Fibroblast of lung (primary cell): ENCODE data around the gene MS4A8. TPM values are rescaled to one million over a fixed set of nuclear protein-coding genes. Genes with fewer than 3 reads are reported as not detected.
A peak's percentile ranks its signal among the peaks of the same experiment; 100 is the strongest.
"Not testable (repeated sequence)": the region's sequence is repeated elsewhere in the genome, so short reads cannot be mapped to it uniquely, and the experiment has no call there.

ENCODE experiments used
- DNase-seq, 2 donors: peaks; one replicate each; pipeline versions ENCODE4 v3.0.0 to v3.0.0-alpha.2; 2010; ENCODE audit warnings: low read depth in 2 of 2
- H2AFZ ChIP-seq: 2 replicates; pipeline ENCODE4 v1.5.1; 2012; ENCODE audit warnings: low read length, control low read depth, inconsistent platforms
- H3K27ac ChIP-seq: 2 replicates; pipeline ENCODE4 v1.5.1; 2011; ENCODE audit warnings: low read length, control low read depth; ENCODE audit not compliant: insufficient read depth
- H3K27me3 ChIP-seq: 2 replicates; pipeline ENCODE4 v1.5.1; 2011; ENCODE audit warnings: mild to moderate bottlenecking, low read length; ENCODE audit not compliant: control insufficient read depth, insufficient read depth
- H3K36me3 ChIP-seq: 2 replicates; pipeline ENCODE4 v1.5.1; 2011; ENCODE audit warnings: low read length; ENCODE audit not compliant: control insufficient read depth, insufficient read depth
- H3K4me1 ChIP-seq: 2 replicates; pipeline ENCODE4 v1.5.1; 2011; ENCODE audit warnings: low read length; ENCODE audit not compliant: control insufficient read depth, insufficient read depth; ENCODE audit errors: extremely low read depth
- H3K4me2 ChIP-seq: 2 replicates; pipeline ENCODE4 v1.5.1; 2011; ENCODE audit warnings: low read length, control low read depth; ENCODE audit not compliant: insufficient read depth; ENCODE audit errors: extremely low read depth
- H3K4me3 ChIP-seq, 4 experiments: fragments of 200-600 bp in 1 of 4; sonication (generic) in 1 of 4; replicated peaks in 1 of 4; 2 replicates each; pipeline ENCODE4 v1.5.1; 2011 to 2016; ENCODE audit warnings: low read length in 4 of 4, low read depth in 3 of 4, mild to moderate bottlenecking in 3 of 4, control low read depth in 2 of 4, inconsistent platforms in 1 of 4, mixed read lengths in 1 of 4; ENCODE audit not compliant: insufficient read depth in 1 of 4; ENCODE audit errors: control extremely low read depth in 1 of 4
- H3K79me2 ChIP-seq: 2 replicates; pipeline ENCODE4 v1.5.1; 2012; ENCODE audit warnings: mild to moderate bottlenecking, low read length, inconsistent platforms; ENCODE audit not compliant: control insufficient read depth, insufficient read depth
- H3K9ac ChIP-seq: 2 replicates; pipeline ENCODE4 v1.5.1; 2011; ENCODE audit warnings: mild to moderate bottlenecking, low read length, control low read depth; ENCODE audit not compliant: insufficient read depth
- H3K9me3 ChIP-seq: 2 replicates; pipeline ENCODE4 v1.5.1; 2012; ENCODE audit warnings: low read depth, low read length; ENCODE audit not compliant: control insufficient read depth, insufficient read depth
- H4K20me1 ChIP-seq: 2 replicates; pipeline ENCODE4 v1.5.1; 2011; ENCODE audit warnings: low read length; ENCODE audit not compliant: control insufficient read depth, insufficient read depth; ENCODE audit errors: extremely low read depth
- CTCF ChIP-seq, 2 donors: IDR thresholded peaks in 1 of 2; conservative IDR thresholded peaks in 1 of 2; 1 replicate in 1 of 2; 2 replicates in 1 of 2; pipeline ENCODE4 v1.5.1; 2011 to 2012; ENCODE audit warnings: low read length in 2 of 2, control low read depth in 1 of 2, inconsistent platforms in 1 of 2, low read depth in 1 of 2, mild to moderate bottlenecking in 1 of 2
- EZH2 ChIP-seq: IDR thresholded peaks from 2 replicates; pipeline ENCODE4 v1.5.1; 2012; ENCODE audit warnings: low read length, control low read depth, mild to moderate bottlenecking; ENCODE audit errors: missing control alignments
- polyA plus RNA-seq, 2 donors: library from polyadenylated mRNA; depleted of rRNA in 1 of 2; stranded (reverse) in 1 of 2; unstranded in 1 of 2; fragments of >200 nt; gene quantifications; 2 replicates each; pipeline ENCODE4 v1.2.1, GENCODE V29; 2011 to 2012; ENCODE audit warnings: missing spikeins in 1 of 2
- total RNA-seq: library from RNA; depleted of rRNA; stranded (reverse); fragments of >200 nt; gene quantifications from 2 replicates; pipeline ENCODE4 v1.2.1, GENCODE V29; 2014

MS4A8 gene
- total and polyA plus RNA-seq, 2 donors (not counting 1 experiment from before 2014, with no cell fraction given): not detected

GRCh38 chr11:60756307-60757032, 57.1 kb downstream of the MS4A8 start, which contains the start of gene MS4A15:
MS4A15 (plus strand) TSS chr11:60756867; CDS start chr11:60763734, 6,867 bp downstream.
- H3K4me1 ChIP-seq: no peaks in the 10 kb centered on the region
- peak in 1 of 2 donors; percentile 2 for TF ChIP-seq CTCF (conservative IDR thresholded peaks at IDR 0.05 in 1 of 2, IDR thresholded peaks at IDR 0.05 in 1 of 2; ENCODE audit: low read depth in 1 of 2, low read length in 2 of 2)
- no peak for TF ChIP-seq EZH2
- H3K9ac ChIP-seq: no peak within 1 kb of the TSS
- no peak within 1 kb of the TSS for H3K4me3 ChIP-seq
- no peaks in the 10 kb centered on the region for H3K36me3 ChIP-seq
- no peaks in the 10 kb centered on the region for H4K20me1 ChIP-seq
- no peak within 1 kb of the TSS for H2AFZ ChIP-seq
- peak in 1 of 2 donors; percentile 8 for DNase-seq
- no peaks in the 10 kb centered on the region for H3K79me2 ChIP-seq
- no peaks in the 10 kb centered on the region for H3K27me3 ChIP-seq
- H3K27ac ChIP-seq: no peak within 1 kb of the TSS
- no peaks in the 10 kb centered on the region for H3K9me3 ChIP-seq
- H3K4me2 ChIP-seq: no peak within 1 kb of the TSS

GRCh38 chr11:60757231-60757800, 57.9 kb downstream of the MS4A8 start:
- H3K9ac ChIP-seq: no peak overlapping the region
- no peaks in the 10 kb centered on the region for H3K4me1 ChIP-seq
- no peaks in the 10 kb centered on the region for H3K79me2 ChIP-seq
- no peak for DNase-seq
- H4K20me1 ChIP-seq: no peaks in the 10 kb centered on the region
- H3K9me3 ChIP-seq: no peaks in the 10 kb centered on the region
- TF ChIP-seq EZH2 (no peak), CTCF (conservative IDR thresholded peaks at IDR 0.05 in 1 of 2, IDR thresholded peaks at IDR 0.05 in 1 of 2; ENCODE audit: low read depth in 1 of 2, low read length in 2 of 2) (no peak)
- H3K27ac ChIP-seq: no peak overlapping the region
- H3K4me3 ChIP-seq: no peak overlapping the region
- H2AFZ ChIP-seq: no peak overlapping the region
- no peaks in the 10 kb centered on the region for H3K36me3 ChIP-seq
- H3K27me3 ChIP-seq: no peaks in the 10 kb centered on the region
- H3K4me2 ChIP-seq: no peak overlapping the region

- not testable (repeated sequence) for H3K4me2 ChIP-seq, H3K27me3 ChIP-seq
Measured at GRCh38 chr11:60758671-60759070, 59.3 kb downstream of the MS4A8 start.

GRCh38 chr11:60759438-60760225, 60.2 kb downstream of the MS4A8 start:
- not testable (repeated sequence) for H3K4me2 ChIP-seq, H3K9me3 ChIP-seq, H3K79me2 ChIP-seq, DNase-seq, H3K4me3 ChIP-seq, H3K27me3 ChIP-seq, H2AFZ ChIP-seq, H3K36me3 ChIP-seq, H3K9ac ChIP-seq, H3K27ac ChIP-seq, H3K4me1 ChIP-seq, H4K20me1 ChIP-seq

More at GRCh38 chr11:60758671-60759070, 59.3 kb downstream of the MS4A8 start:
- H3K36me3 ChIP-seq, H3K79me2 ChIP-seq, H3K9me3 ChIP-seq, H3K9ac ChIP-seq, DNase-seq, H3K4me3 ChIP-seq, H4K20me1 ChIP-seq, H3K4me1 ChIP-seq, H3K27ac ChIP-seq, H2AFZ ChIP-seq: not testable (repeated sequence)
